Activated naive CD8-positive, alpha-beta T cell (primary cell): Measurements from ENCODE around the gene PRCC.

Experiments
- H3K27ac Mint-ChIP-seq: one replicate; pipeline ENCODE4 v1.8.0; 2021; ENCODE audit warnings: mixed read lengths
- H3K27me3 Mint-ChIP-seq: one replicate; pipeline ENCODE4 v1.8.0; 2021; ENCODE audit warnings: mixed read lengths
- H3K36me3 Mint-ChIP-seq: one replicate; pipeline ENCODE4 v1.8.0; 2021; ENCODE audit warnings: mixed read lengths
- H3K4me1 Mint-ChIP-seq: one replicate; pipeline ENCODE4 v1.8.0; 2021; ENCODE audit warnings: low read depth, mixed read lengths
- H3K4me3 Mint-ChIP-seq: one replicate; pipeline ENCODE4 v1.8.0; 2021; ENCODE audit warnings: mild to moderate bottlenecking, mixed read lengths
- H3K9me3 Mint-ChIP-seq: one replicate; pipeline ENCODE4 v1.8.0; 2021; ENCODE audit warnings: low read depth, mixed read lengths

PRCC gene, protein sequence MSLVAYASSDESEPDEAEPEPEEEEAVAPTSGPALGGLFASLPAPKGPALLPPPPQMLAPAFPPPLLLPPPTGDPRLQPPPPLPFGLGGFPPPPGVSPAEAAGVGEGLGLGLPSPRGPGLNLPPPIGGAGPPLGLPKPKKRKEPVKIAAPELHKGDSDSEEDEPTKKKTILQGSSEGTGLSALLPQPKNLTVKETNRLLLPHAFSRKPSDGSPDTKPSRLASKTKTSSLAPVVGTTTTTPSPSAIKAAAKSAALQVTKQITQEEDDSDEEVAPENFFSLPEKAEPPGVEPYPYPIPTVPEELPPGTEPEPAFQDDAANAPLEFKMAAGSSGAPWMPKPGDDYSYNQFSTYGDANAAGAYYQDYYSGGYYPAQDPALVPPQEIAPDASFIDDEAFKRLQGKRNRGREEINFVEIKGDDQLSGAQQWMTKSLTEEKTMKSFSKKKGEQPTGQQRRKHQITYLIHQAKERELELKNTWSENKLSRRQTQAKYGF

GRCh38 chr1:156767101-156767878, at the start of gene PRCC:
Gene PRCC (plus strand): TSS chr1:156767535. CDS start chr1:156767772, 237 bp downstream.
- H3K4me3 Mint-ChIP-seq = no peak within 1 kb of the TSS
- H3K4me1 Mint-ChIP-seq = peaks cover 38% of the 10 kb centered on the region
- no peaks in the 10 kb centered on the region for H3K27me3 Mint-ChIP-seq
- H3K36me3 Mint-ChIP-seq = peaks cover 15% of the 10 kb centered on the region
- H3K9me3 Mint-ChIP-seq = no peaks in the 10 kb centered on the region
- no peak within 1 kb of the TSS for H3K27ac Mint-ChIP-seq

DNA sequence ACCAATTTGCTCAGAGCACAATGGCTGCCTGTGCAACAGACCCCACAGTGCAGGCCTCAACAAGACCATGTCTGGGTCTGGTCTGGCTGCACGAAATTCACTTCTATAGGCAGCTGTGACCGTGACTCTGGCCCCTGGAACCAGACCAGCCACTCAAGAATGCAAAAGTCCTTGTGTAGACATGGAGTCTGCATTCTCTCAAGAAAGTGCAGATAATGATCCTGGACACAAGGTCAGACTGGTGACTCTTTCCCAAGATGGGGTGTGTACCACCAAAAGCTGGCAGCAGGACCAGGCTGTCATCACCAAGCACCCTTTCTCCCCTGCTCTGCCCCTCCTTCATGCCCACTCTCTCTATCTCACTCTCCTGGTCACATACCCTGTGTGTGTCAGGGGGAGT, 46.2 kb upstream of the PRCC start:
- Mint-ChIP-seq H3K9me3 (no peaks in the 10 kb centered on the region), H3K4me1 (peaks cover 20% of the 10 kb centered on the region), H3K4me3 (no peak overlapping the region), H3K27me3 (no peaks in the 10 kb centered on the region), H3K36me3 (peaks cover 9% of the 10 kb centered on the region), H3K27ac (no peak overlapping the region)

GRCh38 chr1:156721535-156721934, 45.8 kb upstream of the PRCC start:
- Mint-ChIP-seq H3K36me3 (peaks cover 9% of the 10 kb centered on the region), H3K27ac (no peak overlapping the region), H3K4me3 (no peak overlapping the region), H3K4me1 (peaks cover 20% of the 10 kb centered on the region), H3K9me3 (no peaks in the 10 kb centered on the region), H3K27me3 (no peaks in the 10 kb centered on the region)

GRCh38 chr1:156725683-156726280, 41.6 kb upstream of the PRCC start:
- peaks cover 38% of the 10 kb centered on the region for H3K4me1 Mint-ChIP-seq
- peaks cover 9% of the 10 kb centered on the region for H3K36me3 Mint-ChIP-seq
- H3K27me3 Mint-ChIP-seq = no peaks in the 10 kb centered on the region
- no peaks in the 10 kb centered on the region for H3K9me3 Mint-ChIP-seq
- no peak overlapping the region for H3K27ac Mint-ChIP-seq
- H3K4me3 Mint-ChIP-seq = no peak overlapping the region

DNA sequence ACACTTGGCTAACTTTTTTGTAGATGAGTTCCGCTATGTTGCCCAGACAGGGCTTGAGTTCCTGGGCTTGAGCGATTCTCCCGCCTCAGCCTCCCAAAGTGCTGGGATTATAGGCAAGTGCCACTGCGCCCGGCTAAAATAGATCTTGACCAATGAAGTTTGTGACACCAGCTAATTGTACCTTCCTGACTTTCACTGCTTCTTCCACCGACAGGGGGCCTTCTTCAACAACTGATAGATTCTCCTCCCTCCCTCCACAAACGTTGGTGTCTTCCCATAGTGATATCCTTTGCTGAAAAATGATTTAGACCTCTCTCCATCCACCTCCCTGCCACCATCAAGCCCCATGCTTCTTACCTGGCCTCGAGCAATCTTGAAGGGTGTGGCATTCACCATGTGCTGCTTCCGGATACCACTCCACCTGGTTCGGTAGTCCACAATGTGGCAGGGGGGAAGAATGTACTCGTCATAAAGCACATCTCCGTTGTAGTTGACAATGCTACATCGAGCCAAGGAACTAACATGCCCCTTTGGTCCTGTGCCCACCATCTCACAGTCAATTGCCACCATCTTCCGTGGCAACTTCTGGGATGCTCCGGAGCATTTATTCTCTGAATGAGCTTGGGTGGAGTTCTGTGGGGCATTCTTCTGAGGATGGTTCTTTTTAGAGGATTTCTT, 40.6 kb upstream of the PRCC start:
- H3K36me3 Mint-ChIP-seq = peaks cover 9% of the 10 kb centered on the region
- H3K9me3 Mint-ChIP-seq = no peaks in the 10 kb centered on the region
- H3K27me3 Mint-ChIP-seq = no peaks in the 10 kb centered on the region
- H3K4me1 Mint-ChIP-seq = peaks cover 39% of the 10 kb centered on the region
- no peak overlapping the region for H3K27ac Mint-ChIP-seq
- H3K4me3 Mint-ChIP-seq = no peak overlapping the region

DNA sequence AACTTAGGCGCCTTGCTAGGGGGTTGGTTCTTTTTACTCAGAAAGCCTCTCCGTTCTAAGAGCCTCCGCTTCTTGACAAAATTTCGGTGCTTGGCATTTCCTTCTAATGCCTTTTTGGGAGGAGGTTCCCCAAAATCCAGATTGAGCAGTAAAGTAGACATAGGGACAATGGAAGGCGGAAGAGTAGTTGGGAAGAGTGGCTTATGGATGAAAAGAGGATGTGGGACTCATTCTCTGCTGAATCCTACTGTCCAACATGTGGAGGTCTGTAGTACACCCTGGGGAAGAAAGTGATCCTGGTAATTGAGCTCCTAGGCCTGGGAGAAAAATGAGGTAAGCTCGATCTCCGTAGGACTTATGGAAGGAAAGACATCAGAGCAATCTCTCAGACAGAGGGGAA, 39.8 kb upstream of the PRCC start:
- Mint-ChIP-seq H3K27ac (peak overlapping the region; percentile 99), H3K9me3 (no peaks in the 10 kb centered on the region), H3K36me3 (peaks cover 9% of the 10 kb centered on the region), H3K27me3 (no peaks in the 10 kb centered on the region), H3K4me1 (peaks cover 39% of the 10 kb centered on the region), H3K4me3 (no peak overlapping the region)

- Mint-ChIP-seq H3K27me3 (no peaks in the 10 kb centered on the region), H3K4me1 (peaks cover 39% of the 10 kb centered on the region), H3K4me3 (no peak within 1 kb of the TSS), H3K27ac (peak within 1 kb of the TSS; percentile 99), H3K36me3 (peaks cover 11% of the 10 kb centered on the region), H3K9me3 (no peaks in the 10 kb centered on the region)
Observed at GRCh38 chr1:156727926-156728598, 39.3 kb upstream of the PRCC start, which contains the start of gene METTL25B. Gene METTL25B (plus strand): TSS chr1:156728469. CDS start chr1:156729105, 636 bp downstream.

- peaks cover 6% of the 10 kb centered on the region for H3K36me3 Mint-ChIP-seq
- H3K4me3 Mint-ChIP-seq = no peak within 1 kb of the TSS
- H3K4me1 Mint-ChIP-seq = peaks cover 32% of the 10 kb centered on the region
- H3K27me3 Mint-ChIP-seq = no peaks in the 10 kb centered on the region
- no peaks in the 10 kb centered on the region for H3K9me3 Mint-ChIP-seq
- peak within 1 kb of the TSS; percentile 99 for H3K27ac Mint-ChIP-seq
Observed at GRCh38 chr1:156728599-156729462, 38.5 kb upstream of the PRCC start, which contains the start of gene ISG20L2. Gene ISG20L2 (minus strand): TSS chr1:156728766. CDS start chr1:156727652, 1,114 bp downstream.

GRCh38 chr1:156733989-156734584, 33.2 kb upstream of the PRCC start:
- H3K4me1 Mint-ChIP-seq = peaks cover 22% of the 10 kb centered on the region
- H3K36me3 Mint-ChIP-seq = peaks cover 3% of the 10 kb centered on the region
- H3K27ac Mint-ChIP-seq = no peak overlapping the region
- no peak overlapping the region for H3K4me3 Mint-ChIP-seq
- H3K27me3 Mint-ChIP-seq = no peaks in the 10 kb centered on the region
- no peaks in the 10 kb centered on the region for H3K9me3 Mint-ChIP-seq

DNA sequence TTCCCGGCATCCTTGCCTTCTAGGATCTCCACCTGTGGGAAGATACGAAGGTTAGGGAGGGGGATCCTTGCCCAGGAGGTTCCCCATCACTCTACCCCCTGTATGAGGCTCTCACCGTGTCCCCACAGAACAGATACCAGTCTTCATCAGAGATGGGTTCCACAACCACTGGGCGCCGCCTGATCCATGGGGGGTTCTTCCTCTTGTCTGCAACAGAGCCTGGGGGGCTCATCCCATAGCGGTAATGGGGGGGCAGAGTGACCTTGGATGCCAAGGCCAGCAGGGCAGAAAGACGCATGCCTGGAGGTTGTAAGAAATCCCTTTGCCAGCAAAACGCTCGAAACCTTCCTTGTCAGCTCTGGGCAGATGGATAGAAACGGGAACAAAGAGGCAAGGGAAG, 28.9 kb upstream of the PRCC start:
- H3K27me3 Mint-ChIP-seq = no peaks in the 10 kb centered on the region
- peaks cover 25% of the 10 kb centered on the region for H3K4me1 Mint-ChIP-seq
- no peak overlapping the region for H3K27ac Mint-ChIP-seq
- peaks cover 7% of the 10 kb centered on the region for H3K36me3 Mint-ChIP-seq
- H3K9me3 Mint-ChIP-seq = no peaks in the 10 kb centered on the region
- H3K4me3 Mint-ChIP-seq = peak overlapping the region; percentile 30

GRCh38 chr1:156738916-156739315, 28.4 kb upstream of the PRCC start:
- Mint-ChIP-seq H3K27ac (peak overlapping the region; percentile 80), H3K9me3 (no peaks in the 10 kb centered on the region), H3K27me3 (no peaks in the 10 kb centered on the region), H3K36me3 (peaks cover 7% of the 10 kb centered on the region), H3K4me1 (peaks cover 25% of the 10 kb centered on the region), H3K4me3 (peak overlapping the region; percentile 95)

DNA sequence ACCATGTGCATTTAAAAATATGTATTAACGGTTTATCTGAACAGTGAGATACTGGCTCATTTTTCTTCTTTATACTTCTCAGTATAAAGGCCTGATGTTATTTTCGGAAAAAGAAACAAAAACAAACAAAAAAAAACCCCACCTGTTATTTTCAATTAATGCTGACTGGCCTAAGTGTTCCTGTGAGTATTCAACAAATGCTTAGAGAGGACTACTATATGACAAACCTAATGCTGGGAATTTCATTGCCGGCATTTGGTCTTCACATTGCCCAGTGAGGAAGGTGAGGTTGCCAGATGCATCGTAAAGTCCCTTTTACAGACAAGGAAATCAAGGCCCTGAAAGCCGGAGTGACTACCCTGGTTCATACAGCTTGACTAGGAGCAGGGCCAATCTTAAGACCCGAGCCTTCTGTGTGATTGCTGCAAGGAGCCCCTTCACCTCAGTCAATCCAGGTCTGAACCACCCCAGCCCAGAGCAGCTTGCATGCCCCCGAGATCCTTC, 27.0 kb upstream of the PRCC start:
- Mint-ChIP-seq H3K36me3 (peaks cover 7% of the 10 kb centered on the region), H3K4me1 (peaks cover 27% of the 10 kb centered on the region), H3K4me3 (peak overlapping the region; percentile 95), H3K9me3 (no peaks in the 10 kb centered on the region), H3K27ac (peak overlapping the region; percentile 98), H3K27me3 (no peaks in the 10 kb centered on the region)
